Panc1 (cell line): ENCODE measurements around the gene SLC7A5.

Source experiments
- REST ChIP-seq, 2 experiments: IDR thresholded peaks; 2 replicates each; pipeline ENCODE4 v1.6.1; 2011 to 2012; ENCODE audit warnings: low read depth in 2 of 2, control low read depth in 1 of 2, low read length in 1 of 2, mild to moderate bottlenecking in 1 of 2, moderate library complexity in 1 of 2; ENCODE audit not compliant: insufficient read depth in 1 of 2
- TF ChIP-seq, protein P1 (sequence below): fragments of 450-650 bp; IDR thresholded peaks from 2 replicates; pipeline ENCODE4 v1.5.1; 2017; ENCODE audit warnings: mild to moderate bottlenecking

- TF ChIP-seq, protein P1, sequence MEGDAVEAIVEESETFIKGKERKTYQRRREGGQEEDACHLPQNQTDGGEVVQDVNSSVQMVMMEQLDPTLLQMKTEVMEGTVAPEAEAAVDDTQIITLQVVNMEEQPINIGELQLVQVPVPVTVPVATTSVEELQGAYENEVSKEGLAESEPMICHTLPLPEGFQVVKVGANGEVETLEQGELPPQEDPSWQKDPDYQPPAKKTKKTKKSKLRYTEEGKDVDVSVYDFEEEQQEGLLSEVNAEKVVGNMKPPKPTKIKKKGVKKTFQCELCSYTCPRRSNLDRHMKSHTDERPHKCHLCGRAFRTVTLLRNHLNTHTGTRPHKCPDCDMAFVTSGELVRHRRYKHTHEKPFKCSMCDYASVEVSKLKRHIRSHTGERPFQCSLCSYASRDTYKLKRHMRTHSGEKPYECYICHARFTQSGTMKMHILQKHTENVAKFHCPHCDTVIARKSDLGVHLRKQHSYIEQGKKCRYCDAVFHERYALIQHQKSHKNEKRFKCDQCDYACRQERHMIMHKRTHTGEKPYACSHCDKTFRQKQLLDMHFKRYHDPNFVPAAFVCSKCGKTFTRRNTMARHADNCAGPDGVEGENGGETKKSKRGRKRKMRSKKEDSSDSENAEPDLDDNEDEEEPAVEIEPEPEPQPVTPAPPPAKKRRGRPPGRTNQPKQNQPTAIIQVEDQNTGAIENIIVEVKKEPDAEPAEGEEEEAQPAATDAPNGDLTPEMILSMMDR: no peak
- no peak for TF ChIP-seq REST (IDR thresholded peaks at IDR 0.05; ENCODE audit: insufficient read depth in 1 of 2, low read depth in 2 of 2, low read length in 1 of 2)
Observed at GRCh38 chr16:87891764-87892163, 22.5 kb upstream of the SLC7A5 start.
